Measurements from ENCODE around the gene TMEM72. TPM values are rescaled to one million over a fixed set of nuclear protein-coding genes. Genes with fewer than 3 reads are reported as not detected.

TMEM72 gene
- total and polyA plus RNA-seq, 2 of the 13 experiments (the other 11 are each of a cell fraction or from before 2014, with no cell fraction given) = 0.04 TPM; not detected in 1

DNA sequence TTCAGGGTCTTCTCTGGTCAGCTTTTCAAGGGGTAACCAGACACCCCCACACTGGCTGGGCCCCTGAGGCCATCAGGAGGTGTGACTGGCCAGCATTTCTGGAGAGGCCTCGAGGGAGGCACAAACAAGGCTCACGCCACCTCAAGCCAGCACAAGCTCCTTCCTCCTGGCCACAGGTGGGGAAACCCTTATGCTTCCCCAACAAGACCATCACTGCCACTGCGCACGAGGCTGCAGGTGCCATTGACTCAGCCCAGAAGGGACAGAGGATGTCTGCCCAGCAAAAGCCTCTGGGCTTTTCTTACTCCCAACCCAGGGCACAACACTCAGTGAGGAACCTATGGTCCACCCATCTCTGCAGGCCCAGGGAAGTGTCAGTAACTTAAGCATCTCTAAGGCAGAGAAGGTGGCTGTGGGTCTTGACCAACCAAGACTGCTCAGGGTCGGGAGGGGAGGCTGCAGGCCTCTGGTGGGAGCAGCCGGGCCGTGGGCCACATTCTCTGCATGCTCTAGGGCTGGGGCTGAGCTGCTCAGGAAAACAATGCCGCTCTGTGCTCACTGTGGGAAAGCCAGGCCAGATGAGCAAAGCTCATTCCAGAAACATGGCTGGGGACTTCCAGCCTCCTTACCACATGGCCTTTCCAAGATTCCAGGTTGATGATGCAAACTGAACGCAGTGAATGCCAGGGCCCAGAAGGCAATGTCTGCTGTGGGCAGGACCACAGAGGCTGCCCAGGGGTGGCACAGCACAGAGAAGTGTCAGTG lies 24.2 kb downstream of the TMEM72 start (continued):
- TF ChIP-seq SMC3 (IDR thresholded peaks at IDR 0.05; ENCODE audit: low read length) = 0 out of 2 replicates have a peak, but pooled peaks have one; percentile 2
- peak; percentile 83 for TF ChIP-seq ZMYM4 (CRISPR knock-in tag; IDR thresholded peaks at IDR 0.05)
- TF ChIP-seq HIVEP1 (CRISPR knock-in tag; IDR thresholded peaks at IDR 0.05) = peak; percentile 91
- peak; percentile 96; the same call in 1 of the 2 replicates for TF ChIP-seq ZNF644 (CRISPR knock-in tag; IDR thresholded peaks at IDR 0.05; ENCODE audit: low read depth)
- peak; percentile 38; the same call in 1 of the 2 replicates for TF ChIP-seq ZZZ3 (CRISPR knock-in tag; IDR thresholded peaks at IDR 0.05; ENCODE audit: borderline replicate concordance)
- TF ChIP-seq FOXK2 (IDR thresholded peaks at IDR 0.05) = no peak
- no peak for TF ChIP-seq SCMH1 (CRISPR knock-in tag; IDR thresholded peaks at IDR 0.05; ENCODE audit: borderline replicate concordance)
- peak; percentile 84; the same call in 1 of the 2 replicates for TF ChIP-seq ZNF747 (CRISPR knock-in tag; IDR thresholded peaks at IDR 0.05; ENCODE audit: borderline replicate concordance)
- no peak for TF ChIP-seq MBD4 (IDR thresholded peaks at IDR 0.05; ENCODE audit: borderline replicate concordance, low read length)
- TF ChIP-seq ZNF674 (CRISPR knock-in tag; IDR thresholded peaks at IDR 0.05; ENCODE audit: low read depth) = no peak
- no peak for TF ChIP-seq PLSCR1 (CRISPR knock-in tag; IDR thresholded peaks at IDR 0.05; ENCODE audit: borderline replicate concordance)
- TF ChIP-seq HNF4A (CRISPR knock-in tag; IDR thresholded peaks at IDR 0.05) = peak; percentile 82
- no peak for TF ChIP-seq NFRKB (IDR thresholded peaks at IDR 0.05)
- no peak for TF ChIP-seq ATF6 (CRISPR knock-in tag; conservative IDR thresholded peaks at IDR 0.05)
- 0 out of 2 replicates have a peak, but pooled peaks have one; percentile 9 for TF ChIP-seq SP5 (CRISPR knock-in tag; IDR thresholded peaks at IDR 0.05; ENCODE audit: borderline replicate concordance, low read depth)
- TF ChIP-seq, protein P1, sequence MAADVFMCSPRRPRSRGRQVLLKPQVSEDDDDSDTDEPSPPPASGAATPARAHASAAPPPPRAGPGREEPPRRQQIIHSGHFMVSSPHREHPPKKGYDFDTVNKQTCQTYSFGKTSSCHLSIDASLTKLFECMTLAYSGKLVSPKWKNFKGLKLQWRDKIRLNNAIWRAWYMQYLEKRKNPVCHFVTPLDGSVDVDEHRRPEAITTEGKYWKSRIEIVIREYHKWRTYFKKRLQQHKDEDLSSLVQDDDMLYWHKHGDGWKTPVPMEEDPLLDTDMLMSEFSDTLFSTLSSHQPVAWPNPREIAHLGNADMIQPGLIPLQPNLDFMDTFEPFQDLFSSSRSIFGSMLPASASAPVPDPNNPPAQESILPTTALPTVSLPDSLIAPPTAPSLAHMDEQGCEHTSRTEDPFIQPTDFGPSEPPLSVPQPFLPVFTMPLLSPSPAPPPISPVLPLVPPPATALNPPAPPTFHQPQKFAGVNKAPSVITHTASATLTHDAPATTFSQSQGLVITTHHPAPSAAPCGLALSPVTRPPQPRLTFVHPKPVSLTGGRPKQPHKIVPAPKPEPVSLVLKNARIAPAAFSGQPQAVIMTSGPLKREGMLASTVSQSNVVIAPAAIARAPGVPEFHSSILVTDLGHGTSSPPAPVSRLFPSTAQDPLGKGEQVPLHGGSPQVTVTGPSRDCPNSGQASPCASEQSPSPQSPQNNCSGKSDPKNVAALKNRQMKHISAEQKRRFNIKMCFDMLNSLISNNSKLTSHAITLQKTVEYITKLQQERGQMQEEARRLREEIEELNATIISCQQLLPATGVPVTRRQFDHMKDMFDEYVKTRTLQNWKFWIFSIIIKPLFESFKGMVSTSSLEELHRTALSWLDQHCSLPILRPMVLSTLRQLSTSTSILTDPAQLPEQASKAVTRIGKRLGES (CRISPR knock-in tag; IDR thresholded peaks at IDR 0.05; ENCODE audit: borderline replicate concordance) = no peak
- no peak for TF ChIP-seq ATAD3A (CRISPR knock-in tag; IDR thresholded peaks at IDR 0.05)
- TF ChIP-seq, protein P2, sequence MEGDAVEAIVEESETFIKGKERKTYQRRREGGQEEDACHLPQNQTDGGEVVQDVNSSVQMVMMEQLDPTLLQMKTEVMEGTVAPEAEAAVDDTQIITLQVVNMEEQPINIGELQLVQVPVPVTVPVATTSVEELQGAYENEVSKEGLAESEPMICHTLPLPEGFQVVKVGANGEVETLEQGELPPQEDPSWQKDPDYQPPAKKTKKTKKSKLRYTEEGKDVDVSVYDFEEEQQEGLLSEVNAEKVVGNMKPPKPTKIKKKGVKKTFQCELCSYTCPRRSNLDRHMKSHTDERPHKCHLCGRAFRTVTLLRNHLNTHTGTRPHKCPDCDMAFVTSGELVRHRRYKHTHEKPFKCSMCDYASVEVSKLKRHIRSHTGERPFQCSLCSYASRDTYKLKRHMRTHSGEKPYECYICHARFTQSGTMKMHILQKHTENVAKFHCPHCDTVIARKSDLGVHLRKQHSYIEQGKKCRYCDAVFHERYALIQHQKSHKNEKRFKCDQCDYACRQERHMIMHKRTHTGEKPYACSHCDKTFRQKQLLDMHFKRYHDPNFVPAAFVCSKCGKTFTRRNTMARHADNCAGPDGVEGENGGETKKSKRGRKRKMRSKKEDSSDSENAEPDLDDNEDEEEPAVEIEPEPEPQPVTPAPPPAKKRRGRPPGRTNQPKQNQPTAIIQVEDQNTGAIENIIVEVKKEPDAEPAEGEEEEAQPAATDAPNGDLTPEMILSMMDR (CRISPR knock-in tag; IDR thresholded peaks at IDR 0.05) = peak; percentile 50
- TF ChIP-seq RFXANK (CRISPR knock-in tag; IDR thresholded peaks at IDR 0.05) = no peak
